AG20443 (cell line): ENCODE results near the gene EPS15.

Source experiments
- DNase-seq: peaks from one replicate; pipeline ENCODE4 v3.0.0; 2012; ENCODE audit warnings: low spot score, mixed read lengths

EPS15 gene

DNA sequence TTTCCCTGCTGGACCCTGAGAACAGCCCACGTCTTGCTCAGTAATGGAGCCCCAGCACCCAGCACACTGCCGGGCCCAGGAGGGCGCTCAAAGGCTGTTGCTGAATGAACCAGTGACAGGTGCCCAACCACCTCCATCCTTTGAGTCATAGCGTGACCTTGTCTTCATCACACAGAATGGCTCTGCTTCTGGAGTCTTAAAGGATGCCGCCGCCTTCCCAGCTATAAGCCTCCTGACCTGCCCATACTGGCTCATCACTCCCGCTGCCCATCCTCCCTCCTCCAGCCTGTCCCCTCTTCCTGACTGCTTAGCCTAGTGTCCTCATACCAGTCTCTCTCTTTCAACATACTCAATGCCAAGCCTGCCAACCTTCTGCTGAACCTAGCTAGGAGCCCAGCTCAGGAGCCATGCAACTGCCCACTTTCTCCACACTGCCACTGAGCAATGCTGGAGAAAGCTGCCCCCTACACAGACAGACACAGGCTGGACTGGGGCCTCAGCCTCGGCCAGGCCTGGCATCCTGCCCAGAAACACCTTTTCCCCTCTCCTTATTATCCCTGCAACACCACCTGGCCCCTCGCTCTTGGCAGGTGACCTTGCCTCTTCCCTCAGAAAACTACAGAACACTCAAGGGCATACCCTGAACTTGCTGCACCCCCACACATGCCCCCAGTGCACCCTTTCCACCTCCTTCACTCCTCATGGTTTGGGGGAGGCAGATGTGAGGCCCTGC, 202.8 kb downstream of the EPS15 start:
- DNase-seq: no peak

DNA sequence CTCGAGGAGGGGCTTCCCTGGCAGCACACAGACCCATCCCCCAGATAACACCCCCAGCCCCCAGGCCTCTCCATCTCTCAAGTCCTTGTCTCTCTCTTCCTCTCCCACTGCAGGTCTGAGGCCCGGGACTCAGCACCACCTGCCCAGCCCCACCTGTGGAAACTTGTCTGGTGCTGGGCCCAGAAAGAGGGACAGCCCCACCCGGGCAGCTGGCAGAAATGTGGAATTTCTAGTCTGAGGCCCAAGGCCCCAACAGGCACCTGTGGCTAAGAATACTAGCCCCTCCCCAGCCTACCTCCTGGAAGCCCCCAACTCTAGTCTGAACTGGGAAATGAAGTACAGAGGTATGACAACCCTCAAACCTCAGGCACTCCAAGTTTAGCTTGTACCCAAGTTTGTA, 204.1 kb downstream of the EPS15 start:
- no peak for DNase-seq

DNA sequence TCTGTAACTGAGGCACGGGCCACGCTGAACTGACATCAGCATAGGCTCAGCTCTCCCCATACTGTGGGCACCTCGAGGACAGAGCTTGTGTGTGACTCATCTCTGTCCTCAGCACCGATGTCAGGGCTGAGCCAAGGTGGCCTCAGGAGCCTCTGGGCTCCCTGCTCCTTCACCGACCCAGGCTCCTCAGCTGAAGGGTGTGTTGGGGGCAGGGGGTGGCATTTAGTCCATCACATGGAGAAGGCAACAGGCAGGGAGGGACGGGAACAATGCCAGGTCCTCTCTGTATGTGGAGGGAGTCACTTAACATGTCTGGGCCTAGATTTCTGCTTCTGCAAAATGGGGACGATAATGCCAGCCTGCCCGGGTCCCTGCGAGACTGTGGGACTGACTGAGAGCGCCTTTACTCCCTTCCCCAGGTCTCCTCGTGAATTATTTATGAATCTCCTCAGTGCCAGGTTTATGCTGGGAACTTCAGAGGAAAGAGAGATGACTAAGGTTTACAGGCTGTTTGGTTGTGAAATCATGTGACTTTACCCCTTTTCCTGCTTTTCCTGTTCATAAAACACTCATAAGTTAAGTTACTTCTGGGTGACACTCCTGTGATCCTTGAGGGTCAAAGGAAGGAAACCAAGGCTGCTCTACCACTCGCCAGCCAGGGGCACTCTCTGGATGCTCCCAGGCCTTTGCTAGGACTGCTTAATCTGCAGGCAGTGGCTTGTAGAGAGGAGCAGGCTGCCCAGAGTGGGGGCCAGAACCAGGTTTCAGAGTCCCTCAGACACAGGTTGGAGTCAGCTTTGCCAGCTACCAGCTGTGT, 204.9 kb downstream of the EPS15 start:
- peak; percentile 73 for DNase-seq

DNA sequence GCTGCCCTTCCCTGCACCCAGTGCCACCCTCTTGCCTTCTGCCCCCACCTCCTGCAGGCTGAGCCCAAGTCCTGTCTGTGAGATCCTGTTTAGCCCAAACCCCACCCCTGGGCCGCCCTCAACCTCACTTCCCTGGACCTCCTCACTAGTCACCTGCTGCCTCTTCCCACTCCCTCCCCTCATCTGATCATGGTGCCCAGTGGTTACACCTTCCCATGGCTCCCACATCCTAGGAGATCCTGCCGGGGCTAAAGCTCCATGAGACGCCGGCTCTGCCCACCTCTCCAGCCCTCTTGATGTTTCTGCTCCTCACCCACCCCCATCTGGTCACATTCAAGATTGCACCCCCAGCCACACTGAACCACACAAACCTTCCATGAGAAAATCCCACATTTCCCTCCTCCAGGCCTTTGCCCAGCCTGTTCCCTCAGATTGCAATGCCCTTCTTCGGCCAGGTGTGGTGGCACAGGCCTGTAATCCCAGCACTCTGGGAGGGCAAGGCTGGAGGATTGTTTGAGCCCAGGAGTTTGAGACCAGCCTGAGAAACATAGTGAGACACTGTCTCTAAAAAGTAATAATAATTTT, 205.7 kb downstream of the EPS15 start:
- DNase-seq: no peak

DNA sequence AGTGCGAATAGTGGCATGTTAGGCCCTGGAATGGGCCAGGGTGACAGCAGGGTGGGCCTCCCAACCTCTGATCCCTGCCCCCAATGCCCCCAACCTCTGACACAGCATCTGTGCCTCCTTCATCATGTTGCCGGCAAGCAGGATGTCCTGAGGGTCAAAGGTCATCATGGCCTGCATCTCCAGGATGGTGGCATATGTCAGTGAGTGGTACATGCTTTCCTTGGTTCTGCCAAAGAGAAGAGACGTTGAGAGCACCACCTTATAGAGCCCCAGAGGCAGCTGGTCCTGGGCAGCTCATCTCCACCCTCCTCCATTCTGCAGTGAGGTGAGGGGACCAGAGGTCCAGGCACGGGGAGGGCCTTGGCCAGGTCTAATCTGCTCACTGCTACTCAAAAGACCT, 206.3 kb downstream of the EPS15 start:
- DNase-seq: no peak

DNA sequence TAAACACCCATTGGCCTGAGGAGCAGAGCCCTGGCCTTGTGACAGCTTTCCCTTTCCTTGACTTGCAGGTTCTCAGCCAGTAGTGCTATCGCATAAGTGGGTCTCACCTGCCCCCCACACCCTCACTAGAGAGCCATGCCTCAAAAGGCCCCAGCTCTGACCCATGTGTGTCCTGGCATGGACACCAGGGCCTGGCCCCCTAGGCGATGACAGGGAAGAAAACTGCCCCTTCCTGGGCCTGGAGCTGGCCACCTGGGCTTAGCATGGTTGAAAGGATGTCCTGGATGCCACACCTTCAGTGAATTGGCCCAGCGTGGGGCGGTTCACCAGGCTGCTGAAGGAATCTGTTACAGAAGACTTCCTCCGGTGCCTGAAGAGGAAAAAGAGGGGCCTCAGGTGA, 207.2 kb downstream of the EPS15 start:
- DNase-seq: no peak

DNA sequence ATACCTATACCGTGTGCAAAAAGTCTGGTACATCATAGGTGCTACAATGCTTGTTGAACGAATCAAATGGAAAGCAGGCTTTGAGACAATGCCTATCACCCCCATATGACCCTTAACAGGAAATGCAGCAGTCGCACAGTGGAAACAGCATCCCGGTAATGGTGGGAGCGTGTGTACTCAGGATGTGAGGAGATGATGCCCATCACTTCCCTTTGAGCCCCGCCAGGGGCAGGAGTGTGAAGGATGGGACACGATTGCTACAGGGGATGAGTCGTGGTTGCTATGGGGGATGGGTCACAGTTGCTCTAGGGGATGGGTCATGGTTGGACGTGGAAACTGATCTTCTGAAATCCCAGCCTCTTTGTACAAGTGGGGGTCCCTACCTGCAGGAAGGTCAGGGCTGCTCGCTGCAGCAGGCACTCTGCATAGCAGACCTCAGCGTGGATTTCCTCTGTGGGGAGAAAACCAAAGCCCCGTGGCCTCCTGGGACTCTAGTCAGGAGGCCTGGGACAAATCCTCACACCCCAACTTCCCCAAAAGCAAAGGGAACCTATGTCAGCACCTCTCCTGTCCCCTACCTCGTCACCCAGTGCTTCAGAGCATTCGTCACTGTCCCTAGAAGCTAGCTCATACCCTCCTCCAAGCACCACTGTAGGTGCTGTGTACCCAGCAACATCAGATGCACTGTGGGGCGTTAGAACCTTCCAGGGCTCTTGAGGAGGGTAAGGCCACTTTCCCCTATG, 208.0 kb downstream of the EPS15 start:
- DNase-seq: no peak

DNA sequence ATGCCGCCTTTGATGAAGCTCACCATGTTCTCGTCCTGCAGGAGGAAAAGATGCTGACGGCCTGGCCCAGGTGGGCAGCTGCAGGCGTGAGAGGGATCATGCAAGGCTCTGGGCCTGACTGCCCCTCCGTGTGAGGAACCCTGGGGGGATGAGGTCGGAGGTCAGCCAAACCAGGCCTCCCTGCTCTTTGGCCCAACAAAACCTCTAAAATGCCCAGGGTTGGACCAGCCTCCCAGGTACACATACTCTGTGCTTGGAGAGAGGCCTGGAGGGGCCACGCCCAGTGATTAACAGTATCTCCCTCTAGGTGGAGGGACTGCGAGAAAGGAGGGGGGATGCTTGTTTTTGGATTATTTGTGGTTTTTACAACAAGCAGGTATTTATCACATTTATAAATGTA, 209.8 kb downstream of the EPS15 start:
- no peak for DNase-seq

DNA sequence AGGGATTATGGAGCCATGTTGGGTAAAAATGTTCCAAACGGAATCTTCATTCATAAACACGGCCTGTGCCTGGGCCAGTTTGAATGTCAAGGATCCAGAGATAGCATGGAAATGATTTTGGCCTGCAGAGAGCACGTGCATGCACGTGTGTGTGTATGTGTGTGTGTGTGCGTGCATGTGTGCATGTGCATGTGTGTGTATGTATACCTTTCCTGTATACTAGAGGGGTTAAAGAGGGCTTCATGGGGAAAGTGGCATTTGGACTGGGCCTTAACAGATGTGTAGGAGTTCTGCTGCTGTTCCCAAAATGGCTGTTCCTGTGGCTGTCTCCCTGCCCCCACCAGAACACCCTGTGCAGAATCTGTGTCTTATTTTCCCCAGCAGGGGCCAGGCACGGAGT, 210.4 kb downstream of the EPS15 start:
- DNase-seq: no peak

DNA sequence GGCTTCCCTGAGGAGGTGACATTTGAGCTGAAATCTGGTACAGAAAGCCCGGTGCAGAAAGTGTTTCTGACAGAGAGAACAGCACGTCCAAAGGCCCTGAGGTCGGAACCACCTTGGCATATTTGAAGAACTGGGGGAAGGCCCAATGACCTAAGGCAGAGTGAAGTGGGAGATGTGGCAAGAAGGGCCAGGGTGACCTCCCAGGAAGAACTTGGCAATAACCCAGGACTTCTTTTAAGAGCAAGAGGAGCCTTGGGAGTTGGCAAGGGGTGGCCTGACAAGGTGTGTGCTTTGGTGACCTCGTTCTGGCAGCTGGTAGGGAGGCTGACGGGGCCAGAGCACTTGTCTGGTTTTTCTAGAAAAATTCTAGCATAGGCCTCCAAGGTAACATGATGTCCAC, 212.1 kb downstream of the EPS15 start:
- DNase-seq: no peak

DNA sequence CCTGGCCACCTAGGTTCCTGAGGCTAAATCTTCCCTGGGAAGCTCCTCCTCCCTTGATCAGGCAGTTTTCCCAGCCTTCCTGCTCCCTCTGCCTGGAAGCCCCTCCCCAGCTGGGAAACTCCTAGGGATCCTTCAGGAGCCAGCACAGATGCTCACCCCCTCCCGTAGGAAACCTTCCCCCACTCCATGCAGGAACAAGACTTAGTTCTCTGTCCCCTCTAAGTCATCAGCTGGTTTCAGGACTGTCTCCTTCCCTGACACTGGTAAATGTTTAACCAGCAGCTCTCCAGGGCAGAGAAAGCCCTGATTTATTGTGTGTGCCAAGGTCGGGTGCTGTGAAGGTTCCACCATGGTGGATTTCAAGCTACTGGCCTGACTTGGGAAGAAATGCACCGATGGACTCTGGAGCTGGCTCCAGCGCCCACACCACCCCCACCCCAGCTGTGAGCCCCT, 213.7 kb downstream of the EPS15 start:
- no peak for DNase-seq

DNA sequence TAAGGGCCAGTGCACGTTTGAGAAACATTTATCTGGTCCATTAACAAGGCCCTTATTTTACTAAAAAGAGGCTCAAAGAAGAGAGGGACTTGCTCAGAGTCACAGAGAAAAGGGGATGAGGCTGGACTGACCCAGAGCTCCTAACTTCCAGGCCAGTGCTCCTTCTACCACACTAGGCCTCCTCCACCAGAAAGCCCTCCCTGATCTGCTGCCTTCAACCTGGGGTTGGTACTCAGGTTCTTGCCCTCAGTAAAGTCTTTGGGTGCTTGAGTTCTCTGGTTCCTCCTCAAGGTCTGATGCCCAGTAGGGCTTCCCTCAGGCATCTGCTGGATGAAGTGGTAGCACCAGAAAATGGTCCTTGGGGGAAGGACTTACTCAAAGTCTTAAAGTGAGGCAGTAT, 214.7 kb downstream of the EPS15 start:
- DNase-seq: no peak
